HepG2 (cell line): ENCODE results near the gene DNMT3B. TPM values are rescaled to one million over a fixed set of nuclear protein-coding genes. Genes with fewer than 3 reads are reported as not detected.

ENCODE experiments used
- ATAC-seq: fragments of 200-7000 bp; cut with Tn5 transposase; 3 replicates; pipeline ENCODE4 v1.9.1; 2020; ENCODE audit warnings: mild to moderate bottlenecking, moderate library complexity
- BruUV-seq: library from RNA; stranded (reverse); fragments of 400-500 nt; replicated peaks from 2 replicates; lab custom pipeline; 2021; lab: Mats Ljungman, UMichigan
- CTCF ChIA-PET: fragments of 300-600 bp; formaldehyde crosslinking; extraction: SDS; loops from one replicate; lab custom pipeline; 2021; ENCODE audit warnings: low total read pairs, inconsistent platforms, low intra/inter-chr PET ratio; lab: Yijun Ruan, JAX
- POLR2A ChIA-PET: fragments of 350-600 bp; sonication (Branson Sonifier 250); formaldehyde crosslinking; loops from one replicate; lab custom pipeline; 2020; ENCODE audit warnings: antibody characterized with exemption, inconsistent platforms; lab: Yijun Ruan, JAX
- DNase-seq: peaks from one replicate; pipeline ENCODE4 v3.0.0-alpha.2; 2015; ENCODE audit warnings: low spot score
- FAIRE-seq: peaks from 3 replicates; lab custom pipeline; 2011; peaks lifted over from hg19 to GRCh38; lab: Jason Lieb, UNC
- H2AFZ ChIP-seq: one replicate; pipeline ENCODE4 v1.6.1; 2011; ENCODE audit warnings: low read length, inconsistent platforms
- H3K27ac ChIP-seq: fragments of 300-600 bp; 3 replicates; pipeline ENCODE4 v1.8.0; 2011; ENCODE audit warnings: mixed run types, mild to moderate bottlenecking, mixed read lengths, low read length, inconsistent platforms; ENCODE audit not compliant: insufficient read depth; ENCODE audit errors: extremely low read length
- H3K27me3 ChIP-seq, 2 experiments: fragments of 200-600 bp in 1 of 2; 2 replicates in 1 of 2; 3 replicates in 1 of 2; pipeline versions ENCODE4 v1.6.0 to v1.8.0; 2011; ENCODE audit warnings: low read length in 2 of 2, mild to moderate bottlenecking in 2 of 2, moderate library complexity in 2 of 2, inconsistent platforms in 1 of 2; ENCODE audit not compliant: insufficient read depth in 2 of 2, control insufficient read depth in 1 of 2
- H3K36me3 ChIP-seq, 2 experiments: fragments of 200-600 bp in 1 of 2; replicated peaks in 1 of 2; 2 replicates in 1 of 2; 3 replicates in 1 of 2; pipeline versions ENCODE4 v1.5.1 to v1.8.0; 2011; ENCODE audit warnings: low read length in 2 of 2, inconsistent platforms in 1 of 2; ENCODE audit not compliant: insufficient read depth in 2 of 2, control insufficient read depth in 1 of 2
- H3K4me1 ChIP-seq: 2 replicates; pipeline ENCODE4 v1.5.1; 2012; ENCODE audit warnings: low read length, inconsistent platforms; ENCODE audit not compliant: insufficient read depth
- H3K4me2 ChIP-seq: 2 replicates; pipeline ENCODE4 v1.6.0; 2011; ENCODE audit warnings: low read depth, low read length, inconsistent platforms
- H3K4me3 ChIP-seq, 3 experiments: fragments of 200-600 bp in 1 of 3; sonication (generic), shearing (Covaris generic) in 1 of 3; replicated peaks in 1 of 3; 2 replicates each; pipeline ENCODE4 v1.5.1; 2011 to 2016; ENCODE audit warnings: low read length in 3 of 3, inconsistent platforms in 2 of 3, low read depth in 2 of 3, mild to moderate bottlenecking in 2 of 3, control low read depth in 1 of 3, mixed read lengths in 1 of 3; ENCODE audit not compliant: insufficient read depth in 1 of 3
- H3K79me2 ChIP-seq: one replicate; pipeline ENCODE4 v1.6.1; 2011; ENCODE audit warnings: low read length, inconsistent platforms; ENCODE audit not compliant: insufficient read depth
- H3K9ac ChIP-seq: 2 replicates; pipeline ENCODE4 v1.6.0; 2011; ENCODE audit warnings: mild to moderate bottlenecking, low read depth, low read length, inconsistent platforms; ENCODE audit not compliant: insufficient read depth
- H3K9me3 ChIP-seq: 2 replicates; pipeline ENCODE4 v1.5.1; 2012; ENCODE audit warnings: mild to moderate bottlenecking, low read length
- H4K20me1 ChIP-seq: 2 replicates; pipeline ENCODE4 v1.6.0; 2011; ENCODE audit warnings: inconsistent platforms, mild to moderate bottlenecking, low read length, moderate library complexity; ENCODE audit not compliant: insufficient read depth
- ATF7 ChIP-seq, 2 experiments: fragments of 450-650 bp in 1 of 2; sonication (generic) in 1 of 2; formaldehyde crosslinking in 1 of 2; IDR thresholded peaks; 2 replicates each; pipeline versions ENCODE4 v1.4.0 to v1.6.1; 2016 to 2020; ENCODE audit warnings: antibody characterized with exemption in 1 of 2, mild to moderate bottlenecking in 1 of 2, missing genetic modification reagents in 1 of 2
- BRCA1 ChIP-seq: sonication (generic); formaldehyde crosslinking; IDR thresholded peaks from 2 replicates; pipeline ENCODE4 v1.4.0; 2020; ENCODE audit warnings: missing genetic modification reagents
- DRAP1 ChIP-seq: IDR thresholded peaks from 2 replicates; pipeline ENCODE4 v1.6.1; 2016; ENCODE audit warnings: missing genetic modification reagents, missing compliant biosample characterization
- HOMEZ ChIP-seq: IDR thresholded peaks from 2 replicates; pipeline ENCODE4 v1.6.1; 2016; ENCODE audit warnings: low read depth
- KDM6A ChIP-seq: IDR thresholded peaks from 2 replicates; pipeline ENCODE4 v1.6.1; 2016; ENCODE audit warnings: low read depth
- MAFF ChIP-seq: IDR thresholded peaks from 2 replicates; pipeline ENCODE4 v1.6.1; 2011; ENCODE audit warnings: low read depth, low read length, improper control_type of control experiment
- MAFK ChIP-seq, 2 experiments: IDR thresholded peaks in 1 of 2; conservative IDR thresholded peaks in 1 of 2; 2 replicates each; pipeline ENCODE4 v1.6.1; 2011; ENCODE audit warnings: improper control_type of control experiment in 2 of 2, low read length in 2 of 2
- NFE2L1 ChIP-seq: sonication (generic); formaldehyde crosslinking; IDR thresholded peaks from 2 replicates; pipeline ENCODE4 v1.4.0; 2020; ENCODE audit warnings: missing genetic modification reagents, mild to moderate bottlenecking, borderline replicate concordance
- SIX1 ChIP-seq: sonication (generic); formaldehyde crosslinking; IDR thresholded peaks from 2 replicates; pipeline ENCODE4 v1.4.0; 2020; ENCODE audit warnings: missing genetic modification reagents, borderline replicate concordance
- THAP8 ChIP-seq: sonication (generic); formaldehyde crosslinking; IDR thresholded peaks from 2 replicates; pipeline ENCODE4 v1.5.1; 2020; ENCODE audit warnings: missing genetic modification reagents, mild to moderate bottlenecking, borderline replicate concordance
- WIZ ChIP-seq: sonication (generic); formaldehyde crosslinking; IDR thresholded peaks from 2 replicates; pipeline ENCODE4 v1.5.1; 2020; ENCODE audit warnings: mild to moderate bottlenecking, missing genetic modification reagents
- ZNF180 ChIP-seq: sonication (generic); formaldehyde crosslinking; IDR thresholded peaks from 2 replicates; pipeline ENCODE4 v1.4.0; 2020; ENCODE audit warnings: low read depth, missing genetic modification reagents, borderline replicate concordance
- ZNF414 ChIP-seq: sonication (generic); formaldehyde crosslinking; IDR thresholded peaks from 2 replicates; pipeline ENCODE4 v1.5.0; 2020; ENCODE audit warnings: missing genetic modification reagents
- WGBS: methylation state at CpG from one replicate; pipeline ENCODE4 v1.1.6; 2017; ENCODE audit warnings: low lambda C conversion rate; 5-methylcytosine and 5-hydroxymethylcytosine counted together
- in situ Hi-C: cut with HindIII; loops from 2 replicates; pipeline ENCODE4 v1.10.0; 2017; ENCODE audit warnings: low pct_unique_long_range_greater_than_20kb; ENCODE audit not compliant: extremely low pct_ligation_motif_present
- intact Hi-C: fragments of 100-400 bp; cut with micrococcal nuclease; formaldehyde crosslinking; loops from one replicate; pipeline ENCODE4 v1.10.0; 2022; ENCODE audit not compliant: unreplicated experiment
- polyA plus RNA-seq, 8 experiments: library from polyadenylated mRNA; depleted of rRNA in 3 of 8; stranded (reverse) in 7 of 8; unstranded in 1 of 8; fragments of >200 nt; fragmentation: Illumina TruSeq in 4 of 8; extraction: Trizol in 4 of 8; gene quantifications; 2 replicates each; pipeline versions ENCODE4 v1.2.1 to v1.2.3, GENCODE V29; 2011 to 2016; ENCODE audit warnings: low read depth in 4 of 8, missing spikeins in 1 of 8, mixed read lengths in 1 of 8; ENCODE audit not compliant: insufficient read depth in 1 of 8
- total RNA-seq, 5 experiments: library from RNA; depleted of rRNA; stranded (reverse); fragments of >200 nt; fragmentation: Illumina TruSeq; extraction: Trizol; gene quantifications; 2 replicates each; pipeline ENCODE4 v1.2.3, GENCODE V29; 2016; ENCODE audit warnings: low read depth in 1 of 5

The DNMT3B gene
- total and polyA plus RNA-seq, 2 of the 13 experiments (the other 11 are each of a cell fraction or from before 2014, with no cell fraction given): 3.8 to 13.9 TPM

- in situ Hi-C loops: no loop called here
- Histone ChIP-seq H3K36me3 (peaks cover 24 to 57% of the 10 kb centered on the region in 2 experiments), H3K4me3 (no peak overlapping the region), H3K9ac (no peak overlapping the region), H3K27me3 (no peaks in the 10 kb centered on the region), H2AFZ (no peak overlapping the region), H4K20me1 (peaks cover 11% of the 10 kb centered on the region; the same call in 1 of the 2 replicates), H3K4me2 (no peak overlapping the region), H3K79me2 (peaks cover 74% of the 10 kb centered on the region), H3K9me3 (peaks cover 6% of the 10 kb centered on the region; the same call in 1 of the 2 replicates), H3K27ac (no peak overlapping the region), H3K4me1 (peaks cover 11% of the 10 kb centered on the region)
- intact Hi-C loops: loop anchor here (5.0 kb wide), 2 partner anchors 36 to 1101 kb away; no protein-coding TSS in a partner anchor
- TSS peak; percentile 25 for BruUV-seq
- WGBS: 98% methylated on average over 4 of the region's 4 CpGs
- TF ChIP-seq DRAP1 (CRISPR knock-in tag) (no peak), ZNF414 (CRISPR knock-in tag) (no peak), BRCA1 (CRISPR knock-in tag) (no peak), NFE2L1 (CRISPR knock-in tag) (no peak), HOMEZ (CRISPR knock-in tag) (no peak), THAP8 (no peak), MAFF (peak; percentile 51; the same call in 1 of the 2 replicates), KDM6A (CRISPR knock-in tag) (no peak), ZNF180 (CRISPR knock-in tag) (no peak), ATF7 (IDR thresholded peaks at IDR 0.05) (peak; percentile 74), ATF7 (CRISPR knock-in tag; IDR thresholded peaks at IDR 0.05) (no peak), SIX1 (CRISPR knock-in tag) (no peak), MAFK (conservative IDR thresholded peaks at IDR 0.05 in 1 of 2, IDR thresholded peaks at IDR 0.05 in 1 of 2; ENCODE audit: low read length in 2 of 2) (peak; percentile 51 to 57), WIZ (CRISPR knock-in tag) (no peak)
- no peak for ATAC-seq
- POLR2A ChIA-PET: interaction anchor here (1.1 kb wide), 1 partner anchor 9 kb away, joined by 4 read pairs; no protein-coding TSS in a partner anchor
- CTCF ChIA-PET: no interaction called here
- no peak for FAIRE-seq
- no peak for DNase-seq
These were observed 66.0 kb downstream of the DNMT3B start for GRCh38 chr20:32828029-32828680.
